Esophagus squamous epithelium (tissue), 4 donors: ENCODE measurements around the gene LRP1B.

ENCODE experiments used
- POLR2A ChIP-seq, 4 donors: fragments of 450-650 bp; IDR thresholded peaks; one replicate each; pipeline ENCODE4 v1.6.1; 2017; ENCODE audit warnings: antibody characterized with exemption in 4 of 4, mild to moderate bottlenecking in 4 of 4, moderate library complexity in 3 of 4
- TF ChIP-seq, protein P1 (sequence below), 6 experiments: fragments of 450-650 bp in 4 of 6; fragments of 200-600 bp in 2 of 6; sonication (generic) in 2 of 6; IDR thresholded peaks; one replicate each; pipeline ENCODE4 v1.5.1; 2016 to 2019; ENCODE audit warnings: antibody characterized with exemption in 6 of 6, mild to moderate bottlenecking in 4 of 6, moderate library complexity in 4 of 6

DNA sequence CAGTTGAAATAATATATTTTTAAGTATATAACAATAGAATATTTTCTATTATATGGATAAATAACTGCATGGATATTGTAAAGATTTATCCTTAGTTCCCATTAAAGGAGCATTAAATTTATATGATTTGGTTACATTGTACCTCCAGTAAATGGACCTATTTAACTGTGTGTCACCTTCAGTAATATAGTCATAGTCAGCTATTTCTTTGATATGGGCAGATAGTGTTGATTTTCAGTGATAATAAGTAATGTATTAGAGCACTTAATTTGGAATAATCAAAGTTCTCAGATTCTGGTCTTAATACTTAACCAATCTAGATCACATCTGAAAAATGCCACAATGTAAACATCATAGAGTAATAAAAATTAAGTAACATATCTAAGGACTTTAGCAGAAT, 1823.3 kb downstream of the LRP1B start:
- TF ChIP-seq, protein P1, sequence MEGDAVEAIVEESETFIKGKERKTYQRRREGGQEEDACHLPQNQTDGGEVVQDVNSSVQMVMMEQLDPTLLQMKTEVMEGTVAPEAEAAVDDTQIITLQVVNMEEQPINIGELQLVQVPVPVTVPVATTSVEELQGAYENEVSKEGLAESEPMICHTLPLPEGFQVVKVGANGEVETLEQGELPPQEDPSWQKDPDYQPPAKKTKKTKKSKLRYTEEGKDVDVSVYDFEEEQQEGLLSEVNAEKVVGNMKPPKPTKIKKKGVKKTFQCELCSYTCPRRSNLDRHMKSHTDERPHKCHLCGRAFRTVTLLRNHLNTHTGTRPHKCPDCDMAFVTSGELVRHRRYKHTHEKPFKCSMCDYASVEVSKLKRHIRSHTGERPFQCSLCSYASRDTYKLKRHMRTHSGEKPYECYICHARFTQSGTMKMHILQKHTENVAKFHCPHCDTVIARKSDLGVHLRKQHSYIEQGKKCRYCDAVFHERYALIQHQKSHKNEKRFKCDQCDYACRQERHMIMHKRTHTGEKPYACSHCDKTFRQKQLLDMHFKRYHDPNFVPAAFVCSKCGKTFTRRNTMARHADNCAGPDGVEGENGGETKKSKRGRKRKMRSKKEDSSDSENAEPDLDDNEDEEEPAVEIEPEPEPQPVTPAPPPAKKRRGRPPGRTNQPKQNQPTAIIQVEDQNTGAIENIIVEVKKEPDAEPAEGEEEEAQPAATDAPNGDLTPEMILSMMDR (IDR thresholded peaks at IDR 0.05): no peak
- no peak for TF ChIP-seq POLR2A (IDR thresholded peaks at IDR 0.05)
